ENCODE measurements around the gene NR3C2.

NR3C2 gene

DNA sequence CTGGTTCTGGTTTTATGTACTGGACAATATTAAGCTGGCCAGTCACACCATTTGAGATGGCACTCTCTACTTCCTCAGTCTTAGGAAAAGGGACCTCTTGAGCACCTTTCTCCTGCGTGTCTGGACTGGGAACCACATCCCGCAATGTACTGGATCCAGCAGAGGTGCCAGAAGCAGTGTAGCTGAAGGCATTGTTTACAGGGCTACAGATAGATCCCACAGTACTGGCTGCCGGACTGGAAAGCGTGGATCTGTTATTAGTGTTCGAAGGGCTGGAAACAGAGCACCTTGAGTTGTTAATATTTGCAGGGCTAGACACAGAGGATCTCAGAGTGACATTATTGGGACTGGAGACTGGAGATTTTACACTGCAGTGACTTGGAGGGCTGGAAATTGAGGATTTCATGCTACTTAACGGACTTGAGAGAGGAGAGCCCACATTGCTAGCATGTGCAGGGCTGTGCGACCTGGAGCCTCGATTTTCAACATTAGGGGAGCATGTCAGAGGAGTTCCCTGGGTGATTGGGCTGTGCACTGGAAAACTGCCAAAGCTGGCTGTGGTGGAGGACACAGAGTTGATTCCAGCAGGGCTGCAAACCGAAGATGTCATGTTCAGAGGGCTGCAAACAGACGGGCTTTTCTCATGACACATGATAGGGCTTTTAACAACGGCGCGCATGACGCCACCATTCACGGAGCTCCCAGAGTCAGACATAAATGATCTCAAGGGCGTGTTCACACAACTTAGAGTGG, 6.4 kb downstream of the NR3C2 start:
- no peak for DNase-seq (ENCODE audit: low read depth in 2 of 2)

DNA sequence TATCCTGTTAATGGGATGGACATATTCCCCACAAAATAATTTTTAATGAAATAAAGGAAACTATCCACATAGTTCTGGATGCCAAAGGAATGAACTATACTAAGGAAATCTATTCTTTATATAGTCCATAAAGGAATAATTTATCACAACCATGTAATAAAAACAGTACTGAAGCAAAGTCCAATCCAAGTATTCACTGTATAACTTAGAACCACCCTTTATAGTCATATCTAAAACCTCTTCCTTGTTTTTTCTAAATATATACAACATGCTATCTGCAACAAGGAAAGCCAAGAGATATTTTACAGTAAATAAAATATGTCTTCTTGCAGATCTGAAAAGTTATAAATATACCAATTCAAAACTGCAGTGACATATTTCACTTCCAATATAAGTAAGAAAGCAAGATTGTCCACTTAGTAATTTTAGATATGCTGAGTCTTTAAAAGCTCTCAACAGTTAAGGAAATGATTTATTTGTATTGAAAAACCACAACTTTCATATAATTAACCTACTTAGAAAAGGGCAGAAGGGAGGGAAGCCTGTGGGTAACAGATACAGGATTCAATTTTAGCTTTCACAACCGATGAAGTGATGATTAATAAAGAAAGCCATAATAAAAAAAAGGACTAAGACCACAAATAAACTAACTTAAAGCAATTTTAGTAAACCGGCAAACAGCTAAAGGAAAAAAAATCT, 8.0 kb downstream of the NR3C2 start:
- DNase-seq (ENCODE audit: low read depth in 2 of 2), result no peak

DNA sequence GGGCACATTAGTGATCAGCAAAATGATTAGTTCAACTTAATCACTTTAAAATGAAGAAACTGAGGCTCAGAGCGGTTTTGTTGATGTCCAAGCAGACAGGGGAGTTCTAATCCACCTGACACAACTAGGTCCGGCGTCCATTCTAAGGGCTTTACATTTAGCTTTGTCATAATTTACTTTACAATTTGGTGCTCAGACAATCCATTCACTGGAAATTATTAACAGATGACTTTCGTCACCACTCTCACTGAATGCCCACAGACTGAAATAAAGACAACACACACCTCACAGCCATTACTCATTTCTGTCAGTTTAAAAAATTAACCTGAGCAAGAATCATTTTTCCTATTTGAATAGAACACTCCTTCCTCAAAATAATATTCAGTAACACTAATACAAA, 10.8 kb downstream of the NR3C2 start:
- DNase-seq (ENCODE audit: low read depth in 2 of 2), result no peak

DNA sequence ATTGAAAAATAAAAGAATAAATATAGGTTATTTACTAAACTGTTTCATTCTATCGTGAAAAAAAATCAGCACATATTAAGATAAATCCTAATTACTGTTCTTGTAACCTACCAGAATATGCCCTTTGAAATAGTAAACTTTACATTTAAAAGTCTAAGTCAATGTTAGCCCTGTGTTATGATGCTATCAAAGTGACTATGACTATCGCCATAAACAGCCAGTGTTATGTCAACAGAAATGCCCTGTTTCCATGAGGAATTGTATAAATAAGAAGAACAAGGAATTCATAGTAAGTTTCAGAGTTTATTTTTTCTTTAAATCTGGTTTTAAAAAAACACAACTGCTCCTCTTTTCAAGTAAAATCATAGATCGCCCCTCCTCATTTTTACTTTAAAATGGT, 11.4 kb downstream of the NR3C2 start:
- DNase-seq (ENCODE audit: low read depth in 2 of 2), result no peak

DNA sequence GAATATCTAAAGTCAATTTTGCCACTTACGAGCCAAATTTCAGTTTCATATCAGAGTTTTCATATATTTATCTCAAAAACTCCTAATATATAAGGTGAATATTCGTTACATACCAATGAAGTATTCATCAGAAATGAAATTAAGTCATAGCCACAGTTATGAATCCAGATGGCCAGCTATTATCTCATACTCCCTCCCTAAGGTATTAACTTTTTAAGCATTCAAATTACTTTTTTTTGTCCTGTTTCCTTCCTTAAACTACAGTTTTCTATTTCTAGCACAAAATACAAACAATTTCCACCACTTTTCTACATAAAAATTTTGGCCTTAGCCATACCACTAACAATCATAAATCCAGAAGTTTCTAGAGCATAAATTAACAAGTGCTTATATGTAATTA, 13.0 kb downstream of the NR3C2 start:
- no peak for DNase-seq (ENCODE audit: low read depth in 2 of 2)

DNA sequence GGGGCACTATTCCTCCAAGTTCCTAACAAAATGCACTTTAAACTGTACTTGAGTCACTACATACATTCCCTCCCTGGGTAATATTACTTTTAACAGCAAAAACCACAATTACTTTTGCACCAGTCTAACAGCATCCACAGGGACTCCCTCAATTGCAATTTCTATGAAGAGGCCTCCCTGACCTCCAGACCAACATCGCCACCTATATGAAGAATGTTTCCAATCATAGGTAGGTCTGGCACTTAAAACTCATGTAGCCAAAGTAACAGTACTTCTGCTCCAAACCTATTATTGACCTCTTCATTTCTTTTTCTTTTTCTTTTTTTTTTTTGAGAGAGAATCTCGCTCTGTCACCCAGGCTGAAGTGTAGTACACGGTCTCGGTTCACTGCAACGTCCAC, 15.6 kb downstream of the NR3C2 start:
- no peak for DNase-seq (ENCODE audit: low read depth in 2 of 2)

DNA sequence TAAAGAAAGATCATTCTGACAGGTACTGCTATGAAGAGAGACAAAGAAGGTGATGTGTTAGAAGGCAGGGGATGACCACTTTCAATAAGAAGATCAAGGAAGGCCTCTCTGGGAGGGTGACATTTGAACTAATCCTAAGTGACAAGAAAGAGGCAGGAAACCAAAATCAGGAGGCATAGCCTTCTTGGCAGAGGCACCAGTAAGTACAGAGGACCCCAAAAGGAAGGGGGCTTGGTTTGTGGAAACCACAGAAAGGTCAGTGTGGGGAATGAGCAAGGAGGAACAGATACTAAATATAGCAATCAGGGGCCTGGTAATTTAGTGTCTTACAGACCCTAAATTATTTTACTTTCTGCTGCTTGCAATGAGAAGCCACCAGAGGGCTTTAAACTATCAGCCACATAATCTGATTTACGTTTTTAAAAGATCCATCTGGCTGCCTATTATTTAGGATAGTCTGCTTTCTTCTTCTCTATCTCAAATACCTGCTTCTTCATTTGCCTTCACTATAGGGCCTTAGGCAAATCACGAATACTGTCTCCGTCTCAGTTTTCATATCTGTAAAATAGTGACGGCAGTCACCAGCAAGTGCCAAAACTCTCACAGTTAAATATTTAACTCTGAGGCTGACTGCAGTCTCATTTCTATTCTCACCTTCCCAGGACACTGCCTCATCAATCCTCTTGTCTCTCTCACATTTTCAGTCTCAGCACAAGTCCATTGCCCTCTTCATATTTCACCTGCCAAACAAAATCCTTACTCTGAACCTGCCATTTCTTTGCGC, 16.7 kb downstream of the NR3C2 start:
- DNase-seq (ENCODE audit: low read depth in 2 of 2), result no peak

DNA sequence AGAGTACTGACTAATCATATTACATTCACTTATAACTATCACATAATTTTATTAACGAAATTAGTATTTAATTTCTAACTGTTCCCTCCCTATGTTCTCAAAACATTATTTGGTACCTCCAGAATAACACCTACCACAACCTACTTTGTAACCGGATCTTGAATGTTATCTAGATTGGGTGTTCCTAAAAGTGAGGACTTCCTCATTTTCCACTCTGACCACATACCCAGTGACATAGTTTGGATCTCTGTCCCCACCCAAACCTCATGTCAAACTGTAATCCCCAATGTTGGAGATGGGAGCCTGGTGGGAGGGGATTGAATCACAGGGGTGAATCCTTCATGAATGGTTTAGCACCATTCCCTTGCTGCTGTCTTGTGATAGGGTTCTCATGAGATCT, 21.8 kb downstream of the NR3C2 start:
- no peak for DNase-seq (ENCODE audit: low read depth in 2 of 2)

DNA sequence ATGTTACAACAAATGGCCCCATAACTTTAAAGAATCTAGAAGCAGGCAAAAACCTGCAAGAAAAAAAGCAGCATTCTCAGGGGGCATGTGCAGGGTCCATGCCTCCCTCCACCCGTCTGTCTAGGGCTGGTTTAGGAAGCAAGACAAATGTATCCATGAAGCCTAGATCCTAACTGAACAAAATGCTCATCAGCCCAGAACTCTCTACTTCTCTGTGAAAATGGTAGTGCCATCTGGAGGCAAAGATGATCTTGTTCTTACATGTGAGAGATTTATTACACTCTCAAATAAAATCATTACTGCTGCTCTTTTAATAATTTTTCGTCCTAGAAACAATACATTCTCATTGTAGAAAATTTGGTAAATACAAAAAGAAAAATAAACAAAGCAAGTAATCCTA, 26.7 kb downstream of the NR3C2 start:
- no peak for DNase-seq (ENCODE audit: low read depth in 2 of 2)

DNA sequence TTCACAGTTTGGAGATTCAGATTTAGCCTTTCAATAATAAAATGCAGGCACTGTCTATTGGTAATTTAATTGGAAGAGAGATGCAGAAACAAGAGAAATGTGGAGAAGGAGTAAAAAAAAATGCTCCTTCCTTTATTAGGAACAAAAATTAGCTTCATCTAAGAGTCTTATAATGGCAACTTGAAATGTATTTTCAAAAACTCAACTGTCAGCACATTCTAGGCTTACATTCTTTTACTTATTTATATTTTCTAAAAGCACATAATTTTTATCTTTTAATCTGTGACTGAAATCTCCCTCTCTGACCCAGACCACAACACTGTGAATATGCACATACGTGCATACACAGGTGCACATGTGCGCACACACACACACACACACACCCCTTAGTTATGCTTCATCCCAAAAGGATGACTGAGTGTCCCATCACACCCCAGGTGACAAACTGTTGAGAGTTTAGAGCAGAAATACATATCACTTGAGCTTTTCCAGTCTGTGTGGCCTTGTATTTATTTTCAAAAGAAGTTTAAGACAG, 29.7 kb downstream of the NR3C2 start:
- no peak for DNase-seq (ENCODE audit: low read depth in 2 of 2)

DNA sequence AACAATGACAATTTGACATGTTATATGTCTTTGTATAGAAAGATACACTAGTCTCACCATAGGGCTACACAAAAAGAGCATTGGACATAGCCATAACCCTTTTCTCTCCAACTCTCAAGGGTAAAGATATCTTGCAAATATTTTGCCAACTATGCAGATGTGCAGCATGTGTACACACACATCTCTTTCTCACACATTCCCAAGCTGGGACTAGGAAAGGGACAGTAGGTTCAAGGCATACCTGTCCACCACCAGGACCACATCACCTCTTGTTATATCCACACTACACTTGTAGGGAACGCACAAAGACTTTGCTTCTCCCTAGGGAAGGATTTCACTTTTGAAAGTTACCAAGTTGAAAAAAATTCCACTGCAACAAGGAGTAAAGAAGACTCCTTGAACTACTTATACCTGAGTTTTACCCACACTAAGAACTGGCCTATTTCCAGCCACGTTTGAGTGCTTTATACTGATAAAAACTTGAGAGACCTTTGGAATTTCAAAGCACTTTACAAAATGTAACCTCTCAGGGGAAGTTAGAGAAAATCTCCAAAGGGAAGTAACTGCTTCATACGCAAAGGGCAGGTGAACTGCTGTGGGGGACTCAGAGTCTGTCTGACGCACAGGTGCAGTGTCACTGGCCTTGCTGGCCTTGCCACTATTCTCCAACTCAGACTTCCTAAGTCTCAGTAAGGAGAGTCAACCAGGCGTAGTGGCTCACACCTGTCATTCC, 36.9 kb downstream of the NR3C2 start:
- no peak for DNase-seq (ENCODE audit: low read depth in 2 of 2)

DNA sequence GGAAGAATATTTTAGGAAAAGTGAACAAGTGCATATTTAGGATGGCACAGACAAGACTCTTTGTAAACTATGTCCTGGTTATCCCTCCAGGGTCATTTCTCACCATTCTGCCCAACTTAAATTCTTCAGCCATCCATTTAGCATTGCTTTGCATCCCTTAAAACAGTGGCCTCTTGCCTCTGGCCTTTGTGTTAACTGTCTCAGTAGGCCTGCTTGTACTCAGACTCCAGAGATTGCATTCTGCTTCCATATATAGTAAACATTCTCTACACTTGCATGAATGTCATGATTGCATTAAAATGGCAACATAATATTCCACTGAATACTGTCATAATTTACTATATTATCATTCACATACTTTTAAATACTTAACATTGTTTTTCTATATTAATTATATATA, 43.2 kb downstream of the NR3C2 start:
- no peak for DNase-seq (ENCODE audit: low read depth in 2 of 2)

DNA sequence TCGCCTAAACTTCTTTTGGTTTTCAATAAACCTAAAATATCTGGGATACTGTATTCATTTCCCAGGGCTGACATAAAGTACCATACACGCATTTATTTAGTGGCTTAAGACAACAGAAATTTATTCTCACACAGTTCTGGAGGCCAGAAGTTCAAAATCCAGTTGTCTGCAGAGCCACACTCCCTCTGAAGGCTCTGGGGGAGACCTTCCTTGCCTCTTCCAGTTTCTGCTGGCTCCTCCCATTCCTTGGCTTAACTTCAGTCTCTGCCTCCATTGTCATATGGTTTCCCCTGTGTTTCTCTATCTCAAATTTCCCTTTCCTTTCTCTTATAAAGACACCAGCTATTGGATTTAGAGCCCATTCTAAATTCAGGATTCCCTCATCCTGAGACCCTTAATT, 44.4 kb downstream of the NR3C2 start:
- no peak for DNase-seq (ENCODE audit: low read depth in 2 of 2)

DNA sequence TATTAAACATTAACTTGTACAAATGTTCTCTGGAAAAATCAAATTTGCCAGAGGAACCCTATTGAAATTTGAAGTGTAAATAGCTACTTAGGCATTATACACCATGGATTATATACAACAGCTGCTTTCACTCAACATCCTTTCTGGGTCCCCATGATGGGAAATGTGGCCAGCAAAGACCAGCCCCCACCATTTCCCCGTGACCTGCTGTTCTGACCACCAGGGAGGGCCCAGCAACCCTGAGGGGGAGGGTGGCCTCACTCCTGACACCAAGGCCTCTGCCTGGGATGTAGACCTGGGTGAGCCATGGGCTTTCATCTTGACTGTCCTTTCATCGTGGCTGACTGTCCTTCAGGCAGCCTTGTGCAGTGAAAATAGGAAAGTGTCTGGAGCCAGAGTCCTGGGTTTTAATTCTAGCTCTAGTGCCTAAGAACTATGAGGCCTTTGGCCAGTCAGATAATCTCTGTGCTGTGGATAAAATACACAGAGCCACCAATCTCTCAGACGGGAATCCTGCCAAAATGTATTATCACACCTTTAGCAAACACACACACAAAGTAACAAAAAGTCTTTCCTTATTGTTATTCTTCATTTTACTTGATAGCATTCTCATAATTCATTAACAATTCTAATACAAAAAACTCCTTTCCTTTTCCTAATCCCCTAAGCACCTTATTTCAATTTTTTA, 45.1 kb downstream of the NR3C2 start:
- no peak for DNase-seq (ENCODE audit: low read depth in 2 of 2)

DNA sequence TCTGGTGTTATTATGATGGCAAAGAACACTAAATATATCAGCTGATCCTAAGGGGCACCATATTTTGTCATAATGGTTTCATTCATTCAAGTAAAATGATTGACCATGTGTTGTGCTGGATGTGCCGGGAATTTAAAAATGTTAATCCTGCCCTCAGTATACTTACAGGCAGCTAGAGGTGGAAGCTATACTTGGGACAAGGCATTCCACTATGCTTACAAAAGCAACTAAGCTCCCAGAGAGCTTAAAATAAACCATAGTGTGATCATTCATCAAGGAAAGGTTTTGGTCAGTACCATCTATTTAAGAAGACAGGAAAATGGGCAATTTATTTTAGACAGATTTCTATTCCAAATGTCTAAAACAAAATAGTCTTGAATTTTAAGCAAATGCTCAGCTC, 46.4 kb downstream of the NR3C2 start:
- DNase-seq (ENCODE audit: low read depth in 2 of 2), result no peak

DNA sequence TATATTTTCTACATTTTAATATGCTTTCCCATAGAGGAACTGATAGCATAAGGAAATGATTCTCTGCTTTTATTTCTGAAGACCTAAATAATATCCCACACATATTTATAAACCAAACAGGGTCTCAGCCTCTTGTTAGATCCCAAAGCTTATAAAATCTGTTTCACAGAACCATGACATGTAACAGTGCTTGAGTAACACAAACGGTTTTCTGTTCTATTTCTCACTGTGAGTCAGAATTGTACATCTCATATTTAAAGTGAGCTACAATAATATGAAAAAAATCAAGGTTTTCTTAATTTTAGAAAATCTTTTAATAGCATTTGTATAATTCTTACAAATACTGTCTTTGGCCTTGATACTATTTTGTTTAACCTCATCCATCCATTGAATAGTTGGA, 51.2 kb downstream of the NR3C2 start:
- DNase-seq (ENCODE audit: low read depth in 2 of 2), result no peak

DNA sequence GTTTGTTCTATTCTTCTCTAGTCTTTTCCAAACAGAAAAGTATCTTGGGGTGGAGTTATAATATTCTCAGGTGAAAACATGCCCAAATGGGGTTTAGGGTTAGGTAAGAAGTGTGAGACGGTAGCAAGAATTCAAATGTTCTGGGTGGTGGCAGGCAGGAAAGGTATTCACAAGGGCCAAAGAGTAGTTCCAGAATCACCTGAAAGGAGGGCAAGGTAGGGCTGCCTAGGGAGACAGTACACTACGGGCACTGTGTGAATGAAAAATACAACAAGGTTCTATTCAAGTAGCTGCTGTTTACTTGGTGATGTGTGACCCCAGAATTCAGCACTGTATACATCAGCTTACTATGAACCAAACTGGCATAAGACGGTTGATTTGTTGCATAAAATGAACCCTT, 51.9 kb downstream of the NR3C2 start:
- no peak for DNase-seq (ENCODE audit: low read depth in 2 of 2)

DNA sequence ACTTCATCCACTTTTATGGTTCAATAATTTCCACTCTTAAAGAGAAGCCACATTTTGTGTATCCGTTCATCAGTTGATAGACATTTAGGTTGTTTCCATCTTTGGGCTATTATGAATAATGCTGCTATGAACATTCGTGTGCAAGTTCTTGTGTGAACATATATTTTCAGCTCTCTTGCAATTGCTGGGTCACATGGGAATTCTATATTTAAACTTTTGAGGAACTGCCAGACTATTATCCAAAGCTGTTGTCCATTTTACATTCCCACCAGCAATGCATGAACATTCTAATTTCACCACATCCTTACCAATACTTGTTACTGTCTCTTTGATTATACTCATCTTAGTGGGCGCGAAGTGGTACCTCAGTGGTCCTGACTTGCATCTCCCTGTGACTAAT, 61.9 kb downstream of the NR3C2 start:
- DNase-seq (ENCODE audit: low read depth in 2 of 2), result no peak

DNA sequence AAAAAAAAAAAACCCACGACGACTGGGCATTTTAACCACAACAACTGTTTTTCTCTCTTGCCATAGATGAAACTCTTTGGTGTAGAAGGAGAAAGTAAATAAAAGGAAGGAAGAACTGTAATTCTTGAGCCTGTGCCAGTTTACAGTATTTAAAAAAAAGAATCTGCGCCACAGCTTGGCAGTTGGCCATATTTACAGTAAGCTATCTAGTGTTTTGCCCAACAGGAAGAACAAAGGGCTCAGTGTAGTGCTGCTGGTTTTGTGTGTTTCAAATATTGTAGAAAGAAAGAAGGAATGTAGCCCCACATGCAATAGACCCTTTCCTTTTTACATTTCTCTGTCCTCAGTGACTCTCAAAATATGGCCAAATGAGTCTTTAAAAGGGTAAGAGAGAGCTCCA, 66.1 kb downstream of the NR3C2 start:
- no peak for DNase-seq (ENCODE audit: low read depth in 2 of 2)

DNA sequence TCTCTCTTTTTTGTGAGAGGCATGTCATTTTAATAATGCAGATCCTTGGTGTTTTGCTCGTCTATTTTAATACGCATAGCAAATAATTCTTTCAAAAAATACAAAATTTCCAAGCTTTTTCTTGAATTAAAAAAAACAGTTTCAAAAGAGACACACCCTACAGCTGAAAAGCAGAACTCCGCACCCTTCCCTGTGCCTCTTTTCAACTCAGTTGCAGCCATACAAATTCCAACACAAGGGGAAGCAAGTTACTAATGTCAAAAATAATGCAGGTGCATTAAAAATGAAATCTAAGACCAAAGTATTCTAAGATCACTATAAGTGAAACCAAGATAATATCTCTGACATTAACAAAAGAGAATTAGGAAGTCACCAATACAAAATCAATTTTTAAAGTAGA, 66.6 kb downstream of the NR3C2 start:
- DNase-seq (ENCODE audit: low read depth in 2 of 2), result no peak

DNA sequence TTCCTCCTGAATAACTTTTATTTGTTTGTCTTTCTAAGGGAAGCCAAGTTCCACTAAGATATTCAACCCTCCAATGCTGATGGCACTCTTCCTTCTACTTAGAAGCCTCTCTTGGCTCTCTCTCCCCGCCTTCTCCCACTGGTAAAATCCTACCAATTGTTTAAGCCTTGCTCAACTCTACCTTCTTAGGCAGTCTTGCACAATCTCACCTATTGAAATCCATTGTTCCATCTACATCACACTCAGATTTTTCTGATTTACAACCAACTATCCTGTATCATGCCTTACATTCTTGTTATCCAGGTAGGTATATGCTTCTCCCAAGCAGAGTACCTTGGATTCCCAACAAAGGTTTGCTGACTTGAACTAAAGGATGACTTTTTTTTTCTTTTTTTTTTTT, 69.1 kb downstream of the NR3C2 start:
- DNase-seq (ENCODE audit: low read depth in 2 of 2), result no peak

All from stimulated activated CD8-positive, alpha-beta memory T cell treated with anti-CD3 and anti-CD28 coated beads, Interleukin-2, amount 100 ng/mL, for 48 hours (primary cell).